CD4-positive, alpha-beta T cell (primary cell): ENCODE results near the gene DPH7. TPM values are rescaled to one million over a fixed set of nuclear protein-coding genes. Genes with fewer than 3 reads are reported as not detected.
A peak's percentile ranks its signal among the peaks of the same experiment; 100 is the strongest.

ENCODE experiments used
- ATAC-seq: fragments of 200-7000 bp; cut with Tn5 transposase; one replicate; pipeline ENCODE4 v1.10.0; 2022; ENCODE audit warnings: mild to moderate bottlenecking; ENCODE audit not compliant: poor library complexity
- CTCF ChIA-PET: fragments of 350-600 bp; sonication (Branson Sonifier 250); formaldehyde crosslinking; loops from one replicate; lab custom pipeline; 2021; ENCODE audit warnings: antibody characterized with exemption, inconsistent platforms; lab: Charles Lee
- POLR2A ChIA-PET: fragments of 350-600 bp; sonication (Branson Sonifier 250); formaldehyde crosslinking; loops from one replicate; lab custom pipeline; 2021; ENCODE audit warnings: antibody characterized with exemption, inconsistent platforms; lab: Charles Lee
- DNase-seq, 14 experiments: peaks; one replicate each; pipeline ENCODE4 v3.0.0-alpha.2; 2013 to 2020; ENCODE audit warnings: mixed read lengths in 2 of 14
- H3K27ac ChIP-seq, 2 donors: one replicate each; pipeline versions ENCODE4 v1.5.1 to v1.7.0; 2013; ENCODE audit warnings: low read length in 2 of 2, low read depth in 1 of 2, mild to moderate bottlenecking in 1 of 2
- H3K27me3 ChIP-seq, 2 experiments: 1 replicate in 1 of 2; 2 replicates in 1 of 2; pipeline versions ENCODE4 v1.6.1 to v1.7.0; 2013; ENCODE audit warnings: low read length in 2 of 2, control low read depth in 1 of 2, mild to moderate bottlenecking in 1 of 2, moderate library complexity in 1 of 2; ENCODE audit not compliant: insufficient read depth in 2 of 2, control insufficient read depth in 1 of 2
- H3K36me3 ChIP-seq: one replicate; pipeline ENCODE4 v1.6.1; 2013; ENCODE audit warnings: low read length, control low read depth; ENCODE audit not compliant: insufficient read depth
- H3K4me1 ChIP-seq: one replicate; pipeline ENCODE4 v1.6.1; 2013; ENCODE audit warnings: low read length, control low read depth; ENCODE audit not compliant: insufficient read depth
- H3K4me3 ChIP-seq: one replicate; pipeline ENCODE4 v1.5.1; 2013; ENCODE audit warnings: mild to moderate bottlenecking, low read length, moderate library complexity
- H3K9me3 ChIP-seq, 2 experiments: 1 replicate in 1 of 2; 2 replicates in 1 of 2; pipeline versions ENCODE4 v1.6.1 to v1.7.0; 2013; ENCODE audit warnings: low read length in 2 of 2, mild to moderate bottlenecking in 2 of 2, control low read depth in 1 of 2, moderate library complexity in 1 of 2; ENCODE audit not compliant: control insufficient read depth in 1 of 2, insufficient read depth in 1 of 2
- H3K27ac Mint-ChIP-seq: one replicate; pipeline ENCODE4 v1.8.0; 2020; ENCODE audit warnings: mixed read lengths
- H3K27me3 Mint-ChIP-seq: one replicate; pipeline ENCODE4 v1.8.0; 2021; ENCODE audit warnings: mixed read lengths
- H3K36me3 Mint-ChIP-seq: one replicate; pipeline ENCODE4 v1.8.0; 2021; ENCODE audit warnings: low read depth, mixed read lengths
- H3K4me1 Mint-ChIP-seq: one replicate; pipeline ENCODE4 v1.8.0; 2021; ENCODE audit warnings: low read depth, mixed read lengths
- H3K4me3 Mint-ChIP-seq: one replicate; pipeline ENCODE4 v1.8.0; 2020; ENCODE audit warnings: mild to moderate bottlenecking, mixed read lengths
- H3K9me3 Mint-ChIP-seq: one replicate; pipeline ENCODE4 v1.8.0; 2020; ENCODE audit warnings: mixed read lengths
- intact Hi-C, 2 experiments: fragments of 100-400 bp; cut with DNase I in 1 of 2; cut with micrococcal nuclease in 1 of 2; formaldehyde crosslinking; loops; one replicate each; pipeline versions ENCODE4 v1.15.1 to v1.9.0; 2023 to 2025; cut with DNase I, micrococcal nuclease
- total RNA-seq, 174 experiments: library from RNA in 2 of 174; stranded (reverse) in 2 of 174; gene quantifications; one replicate each; pipeline ENCODE4 v1.2.3 and lab custom pipeline; 2021 to 2026
- TF ChIP-seq, protein P1 (sequence below): fragments of 200-600 bp; IDR thresholded peaks from one replicate; pipeline ENCODE4 v1.8.0; 2022; ENCODE audit warnings: antibody characterized with exemption, mild to moderate bottlenecking

The DPH7 gene
- total RNA-seq, 2 experiments from 2014 or later: 36.4 to 36.8 TPM

DNA sequence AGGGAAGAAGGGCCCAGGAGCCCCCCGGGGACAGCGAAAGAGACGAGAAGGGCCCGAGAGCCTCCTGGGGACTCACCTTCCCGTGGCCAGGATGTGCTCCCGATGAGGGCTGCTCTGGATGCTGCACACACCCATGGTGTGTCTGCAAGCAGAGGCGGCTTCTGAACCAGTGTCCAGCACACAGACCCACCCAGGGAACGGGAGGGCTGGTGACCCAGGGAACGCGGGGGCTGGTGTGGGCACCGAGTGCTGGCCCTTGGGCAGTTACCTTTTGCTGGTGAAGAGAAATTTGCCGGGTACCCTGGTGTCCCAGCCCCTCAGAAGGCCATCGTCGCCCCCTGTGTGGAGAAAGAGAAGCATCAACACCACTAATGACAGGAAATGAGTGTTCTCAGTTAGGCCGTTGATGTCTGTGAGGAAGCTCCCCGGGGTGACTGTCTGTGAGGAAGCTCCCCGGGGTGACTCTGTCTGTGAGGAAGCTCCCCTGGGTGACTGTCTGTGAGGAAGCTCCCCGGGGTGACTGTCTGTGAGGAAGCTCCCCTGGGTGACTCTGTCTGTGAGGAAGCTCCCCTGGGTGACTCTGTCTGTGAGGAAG, 13.8 kb downstream of the DPH7 start:
- no peaks in the 10 kb centered on the region for H3K27me3 ChIP-seq
- Mint-ChIP-seq H3K27ac (no peak overlapping the region), H3K27me3 (no peaks in the 10 kb centered on the region), H3K4me1 (no peaks in the 10 kb centered on the region), H3K9me3 (no peaks in the 10 kb centered on the region), H3K4me3 (no peak overlapping the region), H3K36me3 (peaks cover 39% of the 10 kb centered on the region)
- H3K9me3 ChIP-seq: no peaks in the 10 kb centered on the region
- CTCF ChIA-PET: no interaction called here
- no peak overlapping the region for H3K27ac ChIP-seq
- intact Hi-C loops: no loop called here
- TF ChIP-seq, protein P1, sequence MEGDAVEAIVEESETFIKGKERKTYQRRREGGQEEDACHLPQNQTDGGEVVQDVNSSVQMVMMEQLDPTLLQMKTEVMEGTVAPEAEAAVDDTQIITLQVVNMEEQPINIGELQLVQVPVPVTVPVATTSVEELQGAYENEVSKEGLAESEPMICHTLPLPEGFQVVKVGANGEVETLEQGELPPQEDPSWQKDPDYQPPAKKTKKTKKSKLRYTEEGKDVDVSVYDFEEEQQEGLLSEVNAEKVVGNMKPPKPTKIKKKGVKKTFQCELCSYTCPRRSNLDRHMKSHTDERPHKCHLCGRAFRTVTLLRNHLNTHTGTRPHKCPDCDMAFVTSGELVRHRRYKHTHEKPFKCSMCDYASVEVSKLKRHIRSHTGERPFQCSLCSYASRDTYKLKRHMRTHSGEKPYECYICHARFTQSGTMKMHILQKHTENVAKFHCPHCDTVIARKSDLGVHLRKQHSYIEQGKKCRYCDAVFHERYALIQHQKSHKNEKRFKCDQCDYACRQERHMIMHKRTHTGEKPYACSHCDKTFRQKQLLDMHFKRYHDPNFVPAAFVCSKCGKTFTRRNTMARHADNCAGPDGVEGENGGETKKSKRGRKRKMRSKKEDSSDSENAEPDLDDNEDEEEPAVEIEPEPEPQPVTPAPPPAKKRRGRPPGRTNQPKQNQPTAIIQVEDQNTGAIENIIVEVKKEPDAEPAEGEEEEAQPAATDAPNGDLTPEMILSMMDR: no peak
- ATAC-seq (no peak), DNase-seq (no peak)
- POLR2A ChIA-PET: no interaction called here
- peaks cover 23% of the 10 kb centered on the region for H3K36me3 ChIP-seq
- H3K4me3 ChIP-seq: no peak overlapping the region
- no peaks in the 10 kb centered on the region for H3K4me1 ChIP-seq

DNA sequence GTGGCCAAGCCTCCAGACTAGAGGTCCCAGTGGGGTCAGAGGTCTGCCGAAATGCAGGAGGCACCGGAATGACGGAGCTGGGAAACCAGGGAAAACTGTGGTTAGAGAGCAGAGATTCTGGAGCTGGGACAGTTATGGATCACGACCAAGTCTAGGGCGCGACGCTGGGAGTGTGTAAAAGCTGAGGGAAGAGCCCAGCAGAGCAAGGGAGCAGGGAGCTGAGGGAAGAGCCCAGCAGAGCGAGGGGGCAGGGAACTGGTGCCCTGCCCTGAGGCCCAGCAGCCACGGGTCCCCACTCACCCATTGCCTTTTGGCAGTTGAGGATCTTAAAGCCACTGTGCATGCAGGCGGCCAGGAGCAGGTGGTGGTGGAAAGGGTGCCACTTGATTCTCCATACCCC, 14.6 kb downstream of the DPH7 start:
- no peaks in the 10 kb centered on the region for H3K9me3 ChIP-seq
- peaks cover 46% of the 10 kb centered on the region for H3K36me3 Mint-ChIP-seq
- no peaks in the 10 kb centered on the region for H3K4me1 ChIP-seq
- POLR2A ChIA-PET: interaction anchor here (1.9 kb wide), 1 partner anchor 12 kb away, joined by 7 read pairs; the partner anchor contains the start of gene MRPL41
- no peaks in the 10 kb centered on the region for H3K27me3 ChIP-seq
- TF ChIP-seq, protein P1: no peak
- no peaks in the 10 kb centered on the region for H3K9me3 Mint-ChIP-seq
- no peak overlapping the region for H3K27ac ChIP-seq
- CTCF ChIA-PET: no interaction called here
- ATAC-seq: no peak
- no peak overlapping the region for H3K4me3 ChIP-seq
- H3K27me3 Mint-ChIP-seq: no peaks in the 10 kb centered on the region
- no peak overlapping the region for H3K4me3 Mint-ChIP-seq
- H3K36me3 ChIP-seq: peaks cover 23% of the 10 kb centered on the region
- intact Hi-C loops: no loop called here
- peak overlapping the region; percentile 63 for H3K27ac Mint-ChIP-seq
- DNase-seq: no peak
- H3K4me1 Mint-ChIP-seq: no peaks in the 10 kb centered on the region

DNA sequence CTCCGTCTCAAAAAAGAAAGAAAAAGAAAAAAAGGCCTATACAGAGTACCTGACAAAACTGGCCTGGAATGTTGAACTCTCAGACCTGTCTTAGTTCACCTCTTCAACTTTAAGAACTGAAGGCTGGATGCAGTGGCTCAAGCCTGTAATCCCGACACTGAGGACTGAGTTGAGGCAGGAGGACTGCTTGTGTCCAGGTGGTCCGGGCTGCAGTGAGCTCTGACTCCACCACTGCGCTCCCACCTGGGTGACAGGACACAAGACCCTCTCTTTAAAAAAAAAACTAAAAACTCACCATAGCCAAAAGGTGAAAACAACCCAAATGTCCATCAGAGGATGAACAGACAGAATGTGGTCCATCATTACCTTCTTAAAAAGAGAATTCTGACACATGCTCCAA, 20.6 kb downstream of the DPH7 start:
- intact Hi-C loops: no loop called here
- CTCF ChIA-PET: no interaction called here
- no peak for DNase-seq

More for the DNA sequence above, 20.6 kb downstream of the DPH7 start:
- H3K4me1 Mint-ChIP-seq: no peaks in the 10 kb centered on the region
- no peak overlapping the region for H3K4me3 ChIP-seq
- no peak overlapping the region for H3K4me3 Mint-ChIP-seq
- H3K9me3 Mint-ChIP-seq: no peaks in the 10 kb centered on the region
- H3K27ac ChIP-seq: no peak overlapping the region
- POLR2A ChIA-PET: no interaction called here
- no peaks in the 10 kb centered on the region for H3K4me1 ChIP-seq
- TF ChIP-seq, protein P1: no peak
- ATAC-seq: no peak
- no peaks in the 10 kb centered on the region for H3K27me3 Mint-ChIP-seq
- H3K27me3 ChIP-seq: no peaks in the 10 kb centered on the region
- H3K27ac Mint-ChIP-seq: no peak overlapping the region
- no peaks in the 10 kb centered on the region for H3K9me3 ChIP-seq
- peaks cover 37% of the 10 kb centered on the region for H3K36me3 ChIP-seq
- H3K36me3 Mint-ChIP-seq: peaks cover 63% of the 10 kb centered on the region
